Measurements from ENCODE around the gene CDC42EP1.
A peak's percentile ranks its signal among the peaks of the same experiment; 100 is the strongest.
"Not testable (repeated sequence)": the region's sequence is repeated elsewhere in the genome, so short reads cannot be mapped to it uniquely, and the experiment has no call there.

CDC42EP1 gene

DNA sequence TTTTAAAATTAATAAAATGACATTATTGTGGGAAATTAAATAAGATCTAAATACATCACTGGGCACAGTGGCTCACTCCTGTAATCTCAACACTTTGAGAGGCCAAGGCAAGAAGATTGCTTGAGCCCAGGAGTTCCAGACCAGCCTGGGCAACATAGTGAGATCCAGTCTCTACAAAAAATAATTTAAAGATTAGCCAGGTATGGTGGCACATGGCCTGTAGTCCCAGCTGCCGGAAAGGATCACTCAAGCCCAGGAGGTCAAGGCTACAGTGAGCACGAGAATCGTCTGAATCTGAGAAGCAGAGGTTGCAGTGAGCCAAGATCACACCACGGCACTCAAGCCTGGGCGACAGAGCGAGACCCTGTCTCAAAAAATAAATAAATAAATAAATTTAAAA is 25.1 kb upstream of the CDC42EP1 start:
- DNase-seq, result no peak

DNA sequence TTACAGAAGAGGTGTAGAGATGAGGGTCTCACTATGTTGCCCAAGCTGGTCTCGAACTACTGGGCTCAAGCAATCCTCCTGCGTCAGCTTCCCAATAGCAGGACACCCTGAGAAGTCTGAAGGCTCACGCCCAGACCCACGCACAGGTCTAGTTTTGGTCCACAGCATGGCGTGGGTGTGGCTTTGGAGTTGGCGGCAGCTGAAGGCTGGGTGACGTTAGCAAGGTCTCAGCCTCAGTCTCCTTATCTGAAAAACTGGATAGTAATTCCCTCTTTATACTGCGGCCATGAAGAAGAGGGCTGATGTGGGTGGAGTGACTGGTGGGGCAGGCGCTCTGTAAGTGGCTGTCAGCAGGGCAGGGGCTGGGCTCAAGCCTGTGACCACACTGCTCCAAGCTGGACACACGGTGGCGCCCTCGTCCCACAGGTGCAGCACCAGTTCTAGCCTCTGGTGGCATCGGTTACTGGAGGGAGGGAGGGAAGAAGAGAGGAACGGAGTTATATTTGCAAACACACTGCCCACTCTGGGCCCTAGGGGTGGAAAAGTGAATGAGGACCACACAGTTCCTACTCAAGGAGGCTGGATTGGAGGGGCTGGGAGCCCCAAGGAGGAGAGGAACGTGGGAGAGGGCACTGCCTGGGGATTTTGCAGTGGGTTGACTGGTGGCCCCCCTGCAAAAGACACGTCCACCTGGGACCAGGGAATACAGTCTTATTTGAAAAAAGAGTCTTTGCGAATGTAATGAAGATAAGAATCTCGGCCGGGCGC is 21.5 kb upstream of the CDC42EP1 start:
- peak; percentile 88 for DNase-seq

DNA sequence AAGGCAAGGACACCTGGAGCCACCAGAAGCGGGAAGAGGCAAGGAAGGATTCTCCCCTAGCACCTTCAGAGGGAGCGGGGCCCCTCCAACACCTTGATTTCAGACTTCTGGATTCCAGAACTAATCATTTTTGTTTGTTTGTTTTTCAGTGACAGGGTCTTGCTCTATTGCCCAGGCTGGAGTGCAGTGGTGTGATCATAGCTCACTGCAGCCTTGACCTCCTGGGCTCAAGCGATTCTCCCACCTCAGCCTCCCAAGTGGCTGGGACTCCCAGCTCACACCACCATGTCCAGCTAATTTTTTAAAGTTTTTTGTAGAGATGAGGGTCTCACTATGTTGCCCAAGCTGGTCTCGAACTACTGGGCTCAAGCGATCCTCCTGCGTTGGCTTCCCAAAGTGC is 20.5 kb upstream of the CDC42EP1 start:
- not testable (repeated sequence) for DNase-seq

DNA sequence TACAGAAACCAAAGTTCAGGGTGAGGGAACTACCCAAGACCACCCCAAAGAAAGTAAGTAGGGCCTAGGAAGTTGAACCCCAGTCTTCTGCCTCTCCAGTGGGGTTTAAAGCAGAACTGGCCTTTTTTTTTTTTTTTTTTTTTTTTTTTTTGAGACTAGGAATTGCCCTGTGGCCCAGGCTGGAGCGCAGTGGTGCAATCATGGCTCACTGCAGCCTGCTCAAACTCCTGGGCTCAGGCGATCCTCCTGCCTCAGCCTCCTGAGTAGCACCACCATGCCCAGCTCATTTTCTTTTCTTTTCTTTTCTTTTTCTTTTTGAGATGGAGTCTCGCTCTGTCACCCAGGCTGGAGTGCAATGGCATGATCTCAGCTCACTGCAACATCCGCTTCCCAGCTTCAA is 17.9 kb upstream of the CDC42EP1 start:
- DNase-seq, result not testable (repeated sequence)

DNA sequence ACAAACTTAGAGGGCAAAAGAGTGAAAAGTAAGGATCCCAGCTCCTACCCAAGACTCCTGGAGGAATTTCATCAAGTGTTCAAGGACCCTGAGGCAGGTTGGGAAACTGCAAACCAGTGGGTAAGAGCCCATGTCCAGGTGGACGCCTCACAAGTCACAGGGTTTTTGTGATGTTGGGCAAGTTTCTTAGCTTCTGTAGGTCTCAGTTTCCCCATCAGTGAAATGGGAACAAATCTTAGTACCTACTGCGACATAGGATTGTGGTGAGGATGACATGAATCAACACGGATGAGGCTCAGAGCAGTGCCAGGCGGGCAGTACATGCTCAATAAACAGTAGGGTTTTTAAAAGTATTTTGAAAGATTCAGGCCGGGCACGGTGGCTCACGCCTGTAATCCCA is 17.3 kb upstream of the CDC42EP1 start:
- DNase-seq, result no peak

DNA sequence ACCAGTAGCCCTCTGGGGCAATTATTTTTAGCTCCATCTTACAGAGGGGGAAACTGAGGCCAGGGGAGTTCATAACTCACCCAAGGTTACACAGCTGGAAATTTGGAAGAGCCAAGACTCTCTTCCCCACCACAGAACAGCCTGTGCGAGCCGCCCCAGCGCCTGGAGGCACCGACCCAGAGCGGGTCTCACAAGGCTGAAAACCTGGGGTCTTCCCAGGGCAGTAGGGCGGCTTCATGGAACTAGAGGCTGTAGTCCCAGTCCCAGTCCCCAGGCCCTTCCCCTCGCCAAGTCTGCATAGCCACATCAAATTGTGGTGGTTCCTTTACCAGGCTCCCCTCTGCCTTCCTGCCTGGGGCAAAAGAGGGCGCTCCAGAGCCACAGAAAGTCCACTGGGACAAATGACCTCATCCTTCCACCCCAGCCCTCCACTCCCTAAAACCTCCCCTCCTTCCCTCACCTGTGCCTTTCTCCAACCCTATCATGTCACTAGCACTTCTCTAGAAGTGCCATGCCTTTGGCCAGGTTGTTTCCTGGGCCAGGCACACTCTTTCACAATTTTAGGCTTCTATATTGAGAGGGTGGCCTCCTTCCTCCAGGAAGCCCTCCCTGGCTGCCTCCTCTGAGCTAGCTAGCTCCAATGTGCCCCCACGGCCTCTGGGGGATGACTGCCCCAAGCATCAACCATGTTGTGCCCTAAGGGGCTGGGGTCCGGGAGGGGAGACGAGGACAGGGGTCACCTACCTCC is 15.2 kb upstream of the CDC42EP1 start:
- DNase-seq, result peak; percentile 29

DNA sequence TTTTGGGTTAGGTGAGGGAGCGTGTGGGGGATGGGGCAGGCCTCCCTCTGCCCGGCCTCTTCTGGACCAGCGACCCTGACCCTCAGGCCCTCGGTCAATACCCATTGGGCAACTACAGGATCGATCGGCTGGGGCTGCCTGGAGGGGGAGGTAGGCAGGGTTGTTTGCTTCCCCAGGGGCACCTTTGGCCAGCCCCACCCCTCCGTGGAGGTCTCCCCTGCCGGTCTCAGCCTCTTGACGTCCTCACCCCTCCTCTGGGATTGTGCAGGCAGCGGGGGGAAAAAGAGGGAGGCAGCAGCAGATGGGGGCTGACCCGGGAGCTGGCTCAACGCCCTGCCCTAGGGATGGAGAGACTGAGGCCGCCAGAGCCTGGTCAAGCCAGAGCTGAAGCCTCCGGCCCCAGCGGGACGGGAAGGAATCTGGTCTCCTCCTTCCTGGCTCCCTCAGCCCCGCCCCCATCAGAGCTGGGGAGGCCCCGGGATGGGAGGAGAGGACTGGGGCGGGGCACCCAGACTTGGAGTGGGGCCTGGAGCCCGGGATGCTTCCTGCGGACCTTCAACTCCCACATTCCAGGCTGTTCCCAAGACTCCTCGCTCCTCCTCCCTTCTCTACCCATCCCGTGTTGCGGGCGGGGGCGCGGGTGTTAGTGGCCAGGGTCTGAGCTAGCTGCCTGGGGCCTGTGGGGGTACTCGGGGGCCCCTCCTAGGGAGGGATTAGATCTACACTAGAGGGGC is 14.4 kb upstream of the CDC42EP1 start:
- DNase-seq, result no peak

DNA sequence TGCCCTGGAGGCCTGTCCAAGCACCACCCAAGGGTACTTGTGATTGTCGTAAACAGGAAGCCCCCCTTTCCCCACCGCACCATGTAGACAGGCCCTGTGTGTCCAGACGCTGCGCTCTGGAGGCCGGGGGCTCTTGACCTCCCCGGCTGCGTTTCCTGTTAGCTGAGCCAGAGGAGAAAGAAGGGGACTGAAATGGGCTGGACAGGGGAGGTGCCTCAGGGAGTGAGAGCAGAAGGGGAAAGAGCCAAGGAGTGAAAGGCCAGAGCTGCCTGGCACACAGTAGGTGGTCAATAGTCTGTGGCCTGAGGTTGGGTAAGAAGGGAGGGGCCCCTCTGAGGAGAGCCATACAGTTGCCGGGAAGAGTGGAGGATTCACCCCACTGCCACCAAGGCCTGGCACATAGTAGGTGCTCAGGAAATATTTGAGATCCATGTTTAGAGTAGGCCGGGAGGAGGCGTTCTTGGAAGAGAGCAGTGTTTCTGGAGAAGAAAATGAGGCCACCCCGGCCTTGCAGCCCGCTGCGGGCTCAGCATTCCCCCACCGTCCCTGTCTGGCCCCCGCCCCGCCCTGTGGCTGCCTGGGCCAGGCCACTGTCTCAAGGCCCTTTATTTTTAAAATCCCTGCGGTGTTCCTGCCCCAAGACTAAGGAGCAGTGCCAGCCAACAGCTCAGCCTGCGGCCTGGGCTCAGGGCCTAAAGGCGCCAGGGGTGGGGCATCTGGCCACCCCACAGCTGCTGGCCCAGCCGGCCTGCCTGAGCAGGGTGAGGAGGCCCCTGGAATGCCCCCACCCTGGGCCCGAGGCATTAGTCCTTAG is 13.6 kb upstream of the CDC42EP1 start:
- no peak for DNase-seq

DNA sequence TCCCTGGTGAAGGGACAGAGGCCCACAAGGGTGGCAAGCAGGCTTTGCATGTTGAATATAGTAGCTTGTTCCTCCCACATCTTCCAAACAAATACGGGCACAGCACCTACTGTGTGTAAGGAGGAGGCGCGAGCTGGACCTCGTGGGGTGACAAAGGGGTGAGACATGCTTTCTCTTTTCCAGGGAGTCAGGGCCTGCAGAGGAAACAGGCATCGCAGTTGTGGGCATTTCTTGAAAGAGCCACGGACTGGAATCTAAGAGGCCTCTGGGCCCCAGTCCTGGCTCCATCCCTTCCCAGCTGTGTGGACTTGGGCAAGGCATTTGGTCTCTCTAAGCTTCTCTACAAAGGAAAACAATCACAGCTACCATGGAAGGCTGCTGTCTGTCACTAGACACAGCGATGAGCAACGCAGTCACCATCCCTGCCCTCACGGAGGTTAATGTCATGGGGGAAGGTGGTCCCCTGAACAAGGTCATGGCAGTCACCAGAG is 13.0 kb upstream of the CDC42EP1 start:
- DNase-seq, result no peak

DNA sequence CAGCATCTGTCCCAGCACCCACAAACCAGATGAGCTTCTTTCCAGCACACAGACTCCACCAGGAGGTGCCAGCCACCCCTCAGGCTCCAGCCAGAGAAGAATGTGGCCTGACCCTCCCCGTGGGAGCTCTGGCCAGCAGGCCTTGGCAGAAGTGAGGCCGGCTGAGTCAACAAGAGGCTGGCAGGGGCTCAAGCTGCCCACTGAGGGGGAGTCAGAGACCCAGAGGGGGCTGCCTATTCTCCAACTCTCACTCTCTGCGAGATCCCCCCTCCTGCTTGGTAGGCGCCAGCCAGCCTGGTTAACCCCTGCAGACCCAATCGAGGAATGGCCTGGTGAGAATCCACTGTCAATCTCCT is 10.6 kb upstream of the CDC42EP1 start:
- DNase-seq, result no peak

DNA sequence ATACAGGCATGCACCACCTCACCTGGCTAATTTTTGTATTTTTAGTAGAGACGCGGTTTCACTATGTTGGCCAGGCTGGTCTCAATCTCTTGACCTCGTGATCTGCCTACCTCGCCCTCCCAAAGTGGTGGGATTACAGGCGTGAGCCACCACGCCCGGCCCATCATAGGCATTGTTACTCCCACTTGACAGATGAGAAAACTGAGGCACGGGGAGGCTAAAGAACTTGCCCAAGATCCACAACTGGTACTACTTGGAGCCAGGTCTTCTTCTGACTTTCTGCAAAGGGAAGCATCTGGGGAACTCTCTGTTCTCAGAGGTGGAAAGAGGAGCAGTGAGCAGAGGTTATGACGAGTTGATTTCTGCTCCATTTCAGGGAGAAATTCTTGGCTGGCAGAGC is 9.4 kb upstream of the CDC42EP1 start:
- DNase-seq, result not testable (repeated sequence)

DNA sequence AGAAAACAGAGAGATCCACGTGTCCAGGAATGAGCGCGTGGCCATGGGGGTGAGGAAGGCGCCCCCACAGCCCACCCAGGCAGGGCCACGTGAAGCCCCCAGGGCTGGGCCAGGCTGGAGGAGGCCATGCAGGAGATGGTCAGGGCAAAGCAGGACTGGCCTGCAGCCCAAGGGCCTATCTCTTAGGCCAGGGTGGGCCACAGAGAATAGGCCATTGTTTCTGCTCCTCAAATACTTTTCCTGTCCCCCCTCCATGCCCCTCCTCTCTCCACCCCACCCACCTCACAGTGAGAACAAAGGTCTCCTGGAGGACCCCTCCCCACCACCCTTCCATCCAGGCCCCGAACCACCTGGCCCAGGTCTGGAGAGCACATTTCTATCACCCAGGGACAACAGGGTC is 8.3 kb upstream of the CDC42EP1 start:
- no peak for DNase-seq

DNA sequence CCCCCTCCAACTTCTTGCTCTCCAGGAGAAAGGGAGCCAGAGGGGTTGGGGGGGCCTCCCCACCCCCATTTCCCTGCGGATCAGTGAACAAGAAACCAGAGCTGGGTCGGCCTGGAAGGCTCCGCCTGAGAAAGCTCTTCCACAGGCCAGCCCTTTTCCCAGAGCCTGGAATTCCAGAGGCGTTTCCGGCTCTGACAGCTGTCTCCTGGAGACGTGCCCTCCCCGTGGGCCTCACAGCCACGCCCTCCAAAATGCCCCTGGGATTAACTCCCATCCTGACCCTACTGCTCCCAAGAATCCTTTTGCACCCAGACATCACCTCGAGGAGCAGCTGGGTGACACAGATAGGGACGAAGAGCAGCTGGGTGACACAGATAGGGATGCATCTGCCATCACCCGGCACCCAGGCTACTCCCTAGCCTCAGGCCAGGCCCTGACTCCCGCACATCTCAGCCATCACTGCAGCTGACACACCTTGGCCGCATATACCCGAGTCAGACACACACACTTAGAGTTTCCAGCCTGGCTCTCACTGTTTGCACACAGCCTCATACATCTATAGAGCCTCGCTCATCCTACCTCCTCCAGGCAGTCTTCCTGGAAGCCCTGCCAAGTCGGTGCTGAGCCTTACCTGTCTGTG is 7.6 kb upstream of the CDC42EP1 start:
- no peak for DNase-seq

DNA sequence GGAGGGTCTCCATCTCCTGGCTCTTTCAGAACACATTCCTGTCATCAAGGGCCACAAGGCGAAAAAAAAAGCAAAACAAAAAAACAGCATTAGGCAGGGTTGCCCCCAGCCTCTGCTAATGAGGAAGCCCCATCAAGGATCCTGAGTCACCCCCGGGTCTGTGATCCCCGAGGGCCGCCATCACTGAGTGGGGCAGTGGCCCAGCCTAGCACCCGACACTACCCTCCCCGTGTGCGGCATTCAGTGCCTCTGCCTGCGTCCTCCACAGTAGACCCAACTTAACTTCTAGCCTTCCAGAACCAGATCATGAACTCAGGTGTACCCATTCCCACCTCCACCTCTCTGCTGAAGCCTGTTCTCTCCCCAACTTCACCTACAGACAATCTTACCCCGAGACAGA is 6.6 kb upstream of the CDC42EP1 start:
- no peak for DNase-seq

DNA sequence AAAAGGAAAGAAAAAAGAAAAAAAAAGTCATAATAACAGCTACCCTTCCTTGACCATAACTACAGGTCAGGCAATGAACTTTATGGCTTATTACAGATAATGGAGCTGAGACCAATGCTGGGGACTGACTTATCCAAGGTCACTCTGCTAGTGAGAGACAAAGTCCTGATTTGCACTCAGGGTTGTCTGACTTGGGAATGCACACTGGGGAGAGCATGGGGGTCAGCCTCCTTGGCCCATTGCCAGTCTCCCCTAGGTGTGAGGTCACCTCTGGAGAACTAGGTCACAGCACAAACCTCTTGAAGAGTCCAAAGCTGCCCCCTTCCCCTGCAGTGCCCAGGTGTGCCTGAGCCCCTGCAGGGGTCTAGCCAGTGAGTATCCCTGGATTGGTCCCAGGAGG is 5.3 kb upstream of the CDC42EP1 start:
- no peak for DNase-seq

DNA sequence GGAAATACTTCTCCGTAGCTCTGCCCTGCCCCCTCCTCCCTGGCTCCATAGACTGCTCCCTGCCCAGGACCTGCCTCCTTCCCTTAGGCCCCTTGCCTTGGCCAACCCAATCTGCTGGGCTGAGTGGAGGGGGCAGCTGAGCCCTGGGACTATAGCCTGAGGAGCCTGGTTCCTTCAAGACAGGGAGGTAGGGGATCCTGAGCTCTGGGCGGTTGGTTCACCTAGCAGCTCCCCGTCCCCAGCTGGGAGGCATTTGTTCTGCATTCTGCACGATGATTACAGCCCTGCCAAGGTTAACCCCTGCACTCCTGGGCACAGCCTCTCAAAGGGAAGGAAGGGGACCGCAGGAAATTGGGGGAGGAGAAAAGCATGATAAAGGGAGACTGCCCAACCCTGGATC is 3.6 kb upstream of the CDC42EP1 start:
- DNase-seq, result no peak

DNA sequence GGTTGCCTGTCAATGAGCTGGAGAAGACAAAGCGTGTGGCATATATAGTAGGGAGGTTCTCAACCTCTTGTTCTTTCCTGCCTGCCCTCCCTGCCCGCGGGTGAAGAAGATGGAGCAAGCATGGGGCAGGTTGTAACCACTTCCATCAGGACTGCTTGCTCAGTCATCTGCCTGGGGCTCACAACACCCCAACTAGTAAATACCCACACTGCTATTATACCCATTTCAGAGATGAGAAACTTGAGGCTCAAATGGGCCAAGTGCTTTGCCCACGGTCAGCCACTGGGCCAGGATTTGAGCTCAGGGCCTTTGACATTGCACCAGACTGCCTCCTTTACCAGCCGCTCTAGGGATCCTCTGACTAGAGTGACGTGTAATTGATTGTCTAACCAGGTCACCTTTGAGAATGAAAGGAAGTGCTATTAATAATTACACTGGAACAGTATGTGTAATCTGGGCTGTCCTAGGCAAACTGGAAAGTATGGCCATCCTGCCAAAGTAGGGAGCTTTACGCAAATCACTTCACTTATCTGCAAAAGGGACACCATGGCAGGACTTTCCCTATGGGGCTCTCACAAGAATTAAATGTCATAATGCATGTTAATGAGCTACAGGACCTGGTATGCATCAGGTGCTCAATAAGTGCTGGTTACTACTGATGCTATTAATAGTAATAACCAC is 2.8 kb upstream of the CDC42EP1 start:
- no peak for DNase-seq

DNA sequence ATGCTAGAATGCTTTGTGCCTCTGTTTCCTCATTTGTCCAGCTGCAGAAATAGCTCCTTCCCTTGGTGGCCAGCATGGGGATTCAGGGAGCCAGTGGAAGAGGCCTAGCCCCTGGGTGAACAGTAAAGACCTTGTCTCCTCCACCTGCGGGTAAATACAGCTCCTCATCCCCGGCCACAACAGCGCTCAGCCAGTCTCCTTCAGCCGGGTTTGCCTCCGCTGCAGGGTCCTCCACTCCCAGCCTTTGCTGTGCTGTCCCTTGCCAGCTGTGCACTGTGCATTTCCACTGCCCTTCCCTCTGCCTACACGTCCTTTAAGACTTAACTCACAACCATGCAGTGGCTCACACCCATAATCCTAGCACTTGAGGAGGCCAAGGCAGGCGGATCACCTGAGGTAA is 1.5 kb upstream of the CDC42EP1 start:
- no peak for DNase-seq

DNA sequence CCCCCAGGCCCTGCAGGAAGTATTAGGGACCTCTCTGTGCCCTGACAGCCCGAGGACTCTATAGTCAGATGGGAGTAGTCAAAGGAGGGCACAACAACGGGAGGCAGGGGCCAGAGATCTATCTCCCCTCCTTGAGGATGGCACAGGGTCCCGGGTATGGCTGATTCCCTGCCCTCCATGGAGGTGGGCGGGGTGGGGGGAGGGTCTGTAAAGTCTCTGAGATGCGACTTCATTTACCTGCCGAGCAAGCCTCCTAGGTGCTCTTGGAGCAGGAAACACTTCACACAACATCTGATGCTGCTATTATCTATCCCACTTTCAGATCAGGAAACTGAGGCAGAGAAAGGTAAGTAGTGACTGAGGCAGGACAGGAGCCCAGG is 769 bp upstream of the CDC42EP1 start:
- no peak for DNase-seq

DNA sequence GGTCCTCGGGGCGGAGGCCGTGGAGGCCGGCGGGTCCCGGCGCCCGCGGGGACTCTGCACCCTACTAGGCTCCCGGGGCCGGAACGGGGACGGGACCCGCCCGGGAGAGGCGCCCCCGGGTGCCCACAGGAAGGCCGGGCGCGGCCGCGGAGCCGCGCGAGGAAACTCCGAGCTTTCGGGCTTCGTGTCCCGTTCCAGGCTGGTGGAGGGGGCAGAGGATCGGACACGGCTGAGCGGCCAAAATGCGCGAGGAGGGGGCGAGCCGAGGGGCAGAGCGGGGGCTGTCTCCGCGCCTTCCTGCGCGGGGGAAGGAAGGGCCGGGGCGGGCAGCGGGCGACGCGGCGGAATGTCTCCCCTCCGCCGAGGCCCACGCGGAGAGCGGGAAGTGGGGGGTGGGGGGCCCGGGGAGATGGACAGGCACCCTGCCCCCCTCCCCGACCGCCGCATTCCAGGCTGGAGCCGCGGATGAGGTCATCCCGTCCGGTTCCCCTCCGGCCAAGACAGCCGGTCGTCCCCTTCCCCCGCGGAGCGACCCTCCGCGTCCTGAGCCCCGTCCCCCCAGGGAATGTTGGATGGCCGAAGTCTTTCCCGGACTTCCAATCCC is 430 bp downstream of the CDC42EP1 start:
- no peak for DNase-seq
